Neural crest cell (in vitro differentiated cells): ENCODE measurements around the gene OSBPL10. TPM values are rescaled to one million over a fixed set of nuclear protein-coding genes. Genes with fewer than 3 reads are reported as not detected.
A peak's percentile ranks its signal among the peaks of the same experiment; 100 is the strongest.
"Not testable (repeated sequence)": the region's sequence is repeated elsewhere in the genome, so short reads cannot be mapped to it uniquely, and the experiment has no call there.

Experiments
- DNase-seq: peaks from one replicate; pipeline ENCODE4 v3.0.0; 2021; ENCODE audit warnings: low read depth, mixed read lengths, low spot score
- H3K27ac Mint-ChIP-seq: one replicate; pipeline ENCODE4 v1.8.0; 2021; ENCODE audit warnings: mild to moderate bottlenecking, mixed read lengths; ENCODE audit not compliant: unreplicated experiment
- H3K27me3 Mint-ChIP-seq: 2 replicates; pipeline ENCODE4 v1.8.0; 2021; ENCODE audit warnings: low read depth, mild to moderate bottlenecking, mixed read lengths
- H3K36me3 Mint-ChIP-seq: 2 replicates; pipeline ENCODE4 v1.8.0; 2021; ENCODE audit warnings: low read depth, mild to moderate bottlenecking, mixed read lengths
- H3K4me1 Mint-ChIP-seq: 2 replicates; pipeline ENCODE4 v1.8.0; 2021; ENCODE audit warnings: mixed read lengths
- H3K4me3 Mint-ChIP-seq: one replicate; pipeline ENCODE4 v1.8.0; 2021; ENCODE audit warnings: mild to moderate bottlenecking, mixed read lengths
- H3K9me3 Mint-ChIP-seq: 2 replicates; pipeline ENCODE4 v1.8.0; 2021; ENCODE audit warnings: mixed read lengths
- CTCF ChIP-seq: fragments of 200-600 bp; sonication (generic); conservative IDR thresholded peaks from 2 replicates; pipeline ENCODE4 v1.5.0; 2021; ENCODE audit warnings: antibody characterized with exemption, mild to moderate bottlenecking
- total RNA-seq: library from RNA; stranded (reverse); gene quantifications from 2 replicates; pipeline ENCODE4 v1.2.1, GENCODE V29; 2021

The OSBPL10 gene
- total RNA-seq, 1 donor from 2014 or later, result 18.7 TPM

- no peak overlapping the region for H3K27ac Mint-ChIP-seq
- H3K4me1 Mint-ChIP-seq, result peaks cover 4% of the 10 kb centered on the region
- TF ChIP-seq CTCF, result peak; percentile 78
- no peak overlapping the region for H3K4me3 Mint-ChIP-seq
- H3K27me3 Mint-ChIP-seq, result no peaks in the 10 kb centered on the region
- DNase-seq, result no peak
- H3K9me3 Mint-ChIP-seq, result no peaks in the 10 kb centered on the region
- no peaks in the 10 kb centered on the region for H3K36me3 Mint-ChIP-seq
Measured at GRCh38 chr3:32018757-32019564, 37.9 kb upstream of the OSBPL10 start.

- Mint-ChIP-seq H3K27me3 (no peaks in the 10 kb centered on the region), H3K4me3 (no peak overlapping the region), H3K36me3 (no peaks in the 10 kb centered on the region), H3K9me3 (no peaks in the 10 kb centered on the region), H3K27ac (no peak overlapping the region), H3K4me1 (peaks cover 4% of the 10 kb centered on the region)
- no peak for DNase-seq
- TF ChIP-seq CTCF, result no peak
Measured at GRCh38 chr3:32017286-32017685, 36.2 kb upstream of the OSBPL10 start.

GRCh38 chr3:32015638-32016037, 34.6 kb upstream of the OSBPL10 start:
- H3K36me3 Mint-ChIP-seq, H3K27me3 Mint-ChIP-seq, H3K4me3 Mint-ChIP-seq, H3K4me1 Mint-ChIP-seq, H3K9me3 Mint-ChIP-seq, H3K27ac Mint-ChIP-seq, DNase-seq: not testable (repeated sequence)

- not testable (repeated sequence) for H3K4me1 Mint-ChIP-seq, H3K4me3 Mint-ChIP-seq, H3K27me3 Mint-ChIP-seq, DNase-seq, H3K27ac Mint-ChIP-seq, H3K9me3 Mint-ChIP-seq, H3K36me3 Mint-ChIP-seq
Measured at GRCh38 chr3:32010699-32011098, 29.6 kb upstream of the OSBPL10 start.

GRCh38 chr3:32009957-32010356, 28.9 kb upstream of the OSBPL10 start:
- TF ChIP-seq CTCF, result no peak
- no peaks in the 10 kb centered on the region for H3K4me1 Mint-ChIP-seq
- H3K27ac Mint-ChIP-seq, result no peak overlapping the region
- no peak overlapping the region for H3K4me3 Mint-ChIP-seq
- no peaks in the 10 kb centered on the region for H3K9me3 Mint-ChIP-seq
- H3K36me3 Mint-ChIP-seq, result no peaks in the 10 kb centered on the region
- DNase-seq, result no peak
- no peaks in the 10 kb centered on the region for H3K27me3 Mint-ChIP-seq

GRCh38 chr3:32009101-32009500, 28.0 kb upstream of the OSBPL10 start:
- H3K27ac Mint-ChIP-seq, result no peak overlapping the region
- no peak for TF ChIP-seq CTCF
- no peak overlapping the region for H3K4me3 Mint-ChIP-seq
- no peaks in the 10 kb centered on the region for H3K27me3 Mint-ChIP-seq
- H3K36me3 Mint-ChIP-seq, result no peaks in the 10 kb centered on the region
- H3K9me3 Mint-ChIP-seq, result no peaks in the 10 kb centered on the region
- DNase-seq, result no peak
- H3K4me1 Mint-ChIP-seq, result no peaks in the 10 kb centered on the region
